ENCODE measurements around the gene AOX1.

Gene AOX1

DNA sequence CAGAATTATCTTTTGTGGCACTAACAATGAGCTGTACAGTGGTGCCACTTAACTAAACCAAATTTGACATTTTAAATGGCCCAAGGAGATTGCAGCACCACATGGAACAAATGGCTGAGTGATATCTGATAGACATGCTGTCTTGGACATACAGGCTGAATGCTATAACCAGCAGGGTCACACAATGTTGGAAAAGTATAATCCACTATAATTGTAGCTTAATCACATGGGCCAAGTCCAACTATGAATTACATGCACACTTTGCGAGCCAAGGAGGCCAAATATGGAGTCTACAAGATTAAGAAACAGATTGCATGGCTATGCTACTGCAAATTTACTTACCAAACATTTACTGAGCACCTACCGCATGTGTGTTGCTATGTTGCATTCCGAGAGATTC lies 69.0 kb downstream of the AOX1 start:
- DNase-seq (ENCODE audit: insufficient read length, low spot score) = no peak
- no peak for FAIRE-seq
- TF ChIP-seq, protein P1, sequence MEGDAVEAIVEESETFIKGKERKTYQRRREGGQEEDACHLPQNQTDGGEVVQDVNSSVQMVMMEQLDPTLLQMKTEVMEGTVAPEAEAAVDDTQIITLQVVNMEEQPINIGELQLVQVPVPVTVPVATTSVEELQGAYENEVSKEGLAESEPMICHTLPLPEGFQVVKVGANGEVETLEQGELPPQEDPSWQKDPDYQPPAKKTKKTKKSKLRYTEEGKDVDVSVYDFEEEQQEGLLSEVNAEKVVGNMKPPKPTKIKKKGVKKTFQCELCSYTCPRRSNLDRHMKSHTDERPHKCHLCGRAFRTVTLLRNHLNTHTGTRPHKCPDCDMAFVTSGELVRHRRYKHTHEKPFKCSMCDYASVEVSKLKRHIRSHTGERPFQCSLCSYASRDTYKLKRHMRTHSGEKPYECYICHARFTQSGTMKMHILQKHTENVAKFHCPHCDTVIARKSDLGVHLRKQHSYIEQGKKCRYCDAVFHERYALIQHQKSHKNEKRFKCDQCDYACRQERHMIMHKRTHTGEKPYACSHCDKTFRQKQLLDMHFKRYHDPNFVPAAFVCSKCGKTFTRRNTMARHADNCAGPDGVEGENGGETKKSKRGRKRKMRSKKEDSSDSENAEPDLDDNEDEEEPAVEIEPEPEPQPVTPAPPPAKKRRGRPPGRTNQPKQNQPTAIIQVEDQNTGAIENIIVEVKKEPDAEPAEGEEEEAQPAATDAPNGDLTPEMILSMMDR (IDR thresholded peaks at IDR 0.05; ENCODE audit: insufficient read depth, missing control alignments) = no peak

DNA sequence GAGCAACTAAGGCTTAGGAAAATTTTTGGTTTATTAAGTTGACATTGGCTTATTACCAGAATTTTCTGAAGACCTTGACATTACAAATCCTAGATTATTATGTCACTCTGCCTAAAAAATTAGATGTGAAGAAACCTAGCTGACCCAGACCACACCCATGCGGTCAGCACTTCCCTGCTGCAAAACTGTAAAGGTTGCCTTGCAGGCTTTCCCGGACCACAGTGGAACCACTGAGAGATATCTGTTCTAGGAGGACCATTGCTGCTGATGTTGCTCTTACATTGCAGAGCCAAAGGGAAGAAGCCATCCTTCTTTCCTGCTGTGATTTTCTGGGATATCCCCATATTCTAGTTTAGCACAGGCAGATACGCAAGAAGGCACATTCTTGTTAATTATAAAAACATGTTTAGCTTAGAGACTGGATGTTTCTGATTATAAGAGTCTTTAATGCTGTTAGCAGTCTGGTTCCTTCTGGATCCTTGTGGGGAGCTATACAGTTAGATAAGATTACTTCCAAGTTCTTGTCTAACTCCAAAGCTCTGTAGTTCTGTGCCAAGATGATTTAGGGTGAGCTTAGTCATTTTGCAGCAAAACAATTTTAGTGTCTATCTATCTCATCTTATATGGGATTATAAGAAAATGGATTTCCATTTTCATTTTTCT lies 70.2 kb downstream of the AOX1 start:
- TF ChIP-seq, protein P1 (IDR thresholded peaks at IDR 0.05; ENCODE audit: insufficient read depth, missing control alignments) = no peak
- DNase-seq (ENCODE audit: insufficient read length, low spot score) = no peak
- FAIRE-seq = no peak

DNA sequence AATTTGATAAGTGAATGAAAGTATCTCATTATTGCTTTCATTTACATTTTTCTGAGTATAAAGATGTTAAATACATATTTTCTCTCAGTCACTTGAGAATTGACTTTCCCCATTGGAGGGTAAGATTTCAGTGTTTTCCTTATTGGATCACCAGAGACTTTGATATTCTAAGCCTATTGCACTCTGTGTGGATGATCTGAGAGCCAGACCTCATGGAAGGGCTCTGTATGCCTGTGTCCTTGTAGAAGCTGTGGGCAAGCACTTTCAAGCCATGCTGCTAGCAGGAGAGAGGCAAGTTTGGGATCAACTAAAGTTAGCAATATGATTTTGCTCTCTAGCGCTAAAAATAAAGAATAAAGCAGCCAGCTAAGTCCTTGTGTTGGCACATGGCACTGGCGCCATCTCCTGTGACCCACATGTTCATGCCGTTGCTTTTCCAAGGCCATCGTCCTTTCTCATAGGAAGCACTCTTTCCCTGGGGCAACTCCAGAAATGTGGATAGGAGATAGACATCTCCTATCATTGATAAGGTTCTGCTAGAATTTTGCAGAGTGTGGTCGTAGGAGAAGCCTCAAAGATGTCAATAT lies 72.6 kb downstream of the AOX1 start:
- TF ChIP-seq, protein P1 (IDR thresholded peaks at IDR 0.05; ENCODE audit: insufficient read depth, missing control alignments) = no peak
- DNase-seq (ENCODE audit: insufficient read length, low spot score) (no peak), FAIRE-seq (no peak)

DNA sequence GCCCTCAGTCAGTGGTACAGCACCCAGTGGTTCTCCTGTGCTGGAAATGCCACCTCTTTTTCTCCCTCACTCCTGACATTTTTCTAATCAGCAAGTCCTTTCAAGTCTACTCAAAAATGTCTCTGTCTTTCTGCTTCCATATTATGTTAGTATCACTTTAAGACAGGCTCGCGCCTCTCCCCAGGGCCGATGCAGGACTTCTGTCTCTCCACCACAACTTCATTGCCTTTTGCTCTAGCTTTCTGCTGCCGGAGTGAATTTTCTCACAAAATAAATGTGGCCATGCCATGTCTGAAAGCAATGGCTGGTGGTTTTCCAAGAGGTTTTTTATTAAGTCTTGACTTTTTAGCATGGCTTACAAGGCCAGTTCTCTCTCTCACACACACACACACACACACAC lies 73.6 kb downstream of the AOX1 start:
- TF ChIP-seq, protein P1 (IDR thresholded peaks at IDR 0.05; ENCODE audit: insufficient read depth, missing control alignments) = no peak
- FAIRE-seq (no peak), DNase-seq (ENCODE audit: insufficient read length, low spot score) (no peak)

DNA sequence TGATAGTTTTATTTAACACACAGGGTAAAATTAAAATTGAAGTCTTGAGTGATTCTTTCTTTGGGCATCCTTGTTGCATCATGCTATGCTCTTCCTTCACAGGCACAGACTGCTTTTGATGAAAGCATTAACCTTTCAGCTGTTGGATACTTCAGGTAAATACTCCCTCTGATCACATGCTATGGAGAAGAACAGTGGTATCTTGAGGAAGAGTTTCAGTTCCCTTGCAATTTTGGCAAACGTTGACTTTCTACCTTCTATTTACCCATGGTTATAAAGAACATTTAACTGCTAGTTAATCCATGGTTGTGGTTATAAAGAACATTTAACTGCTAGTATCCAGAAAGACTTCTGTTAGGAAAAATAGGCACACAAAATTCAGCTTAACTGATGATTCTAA lies 75.7 kb downstream of the AOX1 start:
- no peak for DNase-seq (ENCODE audit: insufficient read length, low spot score)
- FAIRE-seq = no peak
- TF ChIP-seq, protein P1 (IDR thresholded peaks at IDR 0.05; ENCODE audit: insufficient read depth, missing control alignments) = no peak

DNA sequence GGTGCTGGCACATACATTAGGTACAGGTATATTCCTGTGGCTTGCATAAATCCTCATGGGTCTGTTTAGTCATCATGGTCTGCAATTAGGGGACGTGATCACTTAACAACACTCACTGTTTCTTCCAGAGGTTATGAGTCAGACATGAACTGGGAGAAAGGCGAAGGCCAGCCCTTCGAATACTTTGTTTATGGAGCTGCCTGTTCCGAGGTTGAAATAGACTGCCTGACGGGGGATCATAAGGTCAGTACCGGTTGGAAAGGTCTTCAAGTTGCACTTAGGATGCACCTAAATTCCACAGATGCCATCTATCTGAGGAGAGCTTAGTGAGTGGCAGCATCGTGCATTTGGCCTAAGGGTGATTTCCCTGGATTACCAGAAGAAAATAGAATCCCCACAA lies 76.9 kb downstream of the AOX1 start:
- no peak for FAIRE-seq

More for the DNA sequence above, 76.9 kb downstream of the AOX1 start:
- TF ChIP-seq, protein P1 (IDR thresholded peaks at IDR 0.05; ENCODE audit: insufficient read depth, missing control alignments) = no peak
- no peak for DNase-seq (ENCODE audit: insufficient read length, low spot score)

All from D721Med (cell line).